ENCODE measurements around the gene KAT8.
"Not testable (repeated sequence)": the region's sequence is repeated elsewhere in the genome, so short reads cannot be mapped to it uniquely, and the experiment has no call there.

KAT8 gene

DNA sequence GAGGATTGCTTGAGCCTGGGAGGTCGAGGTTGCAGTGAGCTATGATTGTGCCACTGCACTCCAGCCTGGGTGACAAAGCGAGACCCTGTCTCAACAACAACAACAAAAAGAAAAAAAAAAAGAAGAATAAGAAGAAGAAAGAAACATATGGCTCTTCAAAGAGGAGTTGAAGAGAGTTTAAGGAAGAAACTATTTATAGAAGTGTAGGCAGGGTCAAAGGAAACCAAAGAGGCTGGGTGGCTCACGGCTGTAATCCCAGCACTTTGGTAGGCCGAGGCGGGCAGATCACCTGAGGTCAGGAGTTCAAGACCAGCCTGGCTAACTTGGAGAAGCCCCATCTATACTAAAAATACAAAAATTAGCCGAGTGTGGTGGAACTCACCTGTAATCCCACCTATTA is 33.5 kb downstream of the KAT8 start:
- not testable (repeated sequence) for FAIRE-seq

- FAIRE-seq, result no peak
Measured at GRCh38 chr16:31157136-31157535, 39.7 kb downstream of the KAT8 start.

GRCh38 chr16:31167315-31167714 is 49.9 kb downstream of the KAT8 start:
- FAIRE-seq, result no peak

DNA sequence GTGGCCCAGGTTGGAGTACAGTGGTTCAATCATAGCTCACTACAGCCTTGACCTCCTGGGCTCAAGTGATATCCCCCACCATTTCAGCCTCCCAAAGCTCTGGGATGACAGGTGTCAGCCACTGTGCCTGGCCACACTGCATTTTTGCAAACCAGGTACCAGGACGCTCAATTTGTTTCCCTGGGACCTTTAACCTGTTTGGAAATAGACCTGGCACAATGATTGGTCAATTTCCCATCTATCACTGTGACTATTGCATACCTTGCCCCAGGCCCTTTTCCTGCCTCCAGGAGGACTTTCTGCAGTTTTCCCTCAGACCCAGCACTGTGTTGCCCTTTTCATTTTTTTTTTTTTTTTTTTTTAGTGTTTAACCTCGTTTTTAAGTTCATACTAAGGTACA is 51.4 kb downstream of the KAT8 start:
- FAIRE-seq, result no peak

DNA sequence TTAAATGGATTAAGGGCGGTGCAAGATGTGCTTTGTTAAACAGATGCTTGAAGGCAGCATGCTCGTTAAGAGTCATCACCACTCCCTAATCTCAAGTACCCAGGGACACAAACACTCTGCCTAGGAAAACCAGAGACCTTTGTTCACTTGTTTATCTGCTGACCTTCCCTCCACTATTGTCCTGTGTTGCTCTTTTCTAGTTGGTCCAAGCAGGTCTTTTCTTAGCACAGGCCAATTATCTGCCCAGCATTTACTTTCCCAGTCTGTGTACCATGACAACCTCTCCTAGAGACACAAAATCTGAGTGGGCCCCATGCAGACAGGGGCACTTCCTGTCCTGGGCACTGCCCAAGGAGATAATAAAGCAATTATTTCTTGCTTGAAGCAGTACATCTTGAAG is 52.6 kb downstream of the KAT8 start:
- not testable (repeated sequence) for FAIRE-seq

DNA sequence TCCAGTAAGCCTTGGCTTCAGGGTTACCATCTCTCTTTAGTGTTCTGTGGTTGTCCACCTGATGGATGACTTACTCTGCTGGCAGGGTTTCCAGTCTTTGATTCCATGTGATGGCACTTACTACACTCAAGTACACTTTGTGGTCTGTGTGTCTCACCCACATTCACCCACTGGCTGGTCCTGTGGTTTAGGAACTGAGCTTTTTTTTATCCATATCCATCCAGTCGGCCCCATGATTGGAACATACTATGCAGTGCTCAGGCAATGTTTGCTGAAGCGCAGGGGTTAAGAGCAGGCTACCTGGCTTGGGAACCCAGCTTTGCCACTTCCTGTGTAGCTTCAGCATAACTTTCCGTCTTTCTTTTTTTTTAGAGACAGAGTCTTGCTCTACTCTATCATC is 59.7 kb downstream of the KAT8 start:
- no peak for FAIRE-seq

- no peak for FAIRE-seq
Measured at GRCh38 chr16:31179219-31179746, 61.8 kb downstream of the KAT8 start.

- FAIRE-seq, result peak; percentile 23
Measured at GRCh38 chr16:31179747-31180459, 62.4 kb downstream of the KAT8 start, which contains the start of gene FUS. Gene FUS (plus strand): TSS chr16:31180139. CDS start chr16:31180215, 76 bp downstream.
